ENCODE results near the gene C1QTNF5. TPM values are rescaled to one million over a fixed set of nuclear protein-coding genes. Genes with fewer than 3 reads are reported as not detected.
"Not testable (repeated sequence)": the region's sequence is repeated elsewhere in the genome, so short reads cannot be mapped to it uniquely, and the experiment has no call there.

Gene C1QTNF5
- polyA plus RNA-seq, 1 donor from 2014 or later, result not detected

GRCh38 chr11:119388103-119388502 lies 47.4 kb upstream of the C1QTNF5 start:
- Histone ChIP-seq H3K9me3 (ENCODE audit: low read length) (no peaks in the 10 kb centered on the region), H3F3A (ENCODE audit: insufficient read depth, low read length, poor library complexity, severe bottlenecking) (no peaks in the 10 kb centered on the region), H2AFZ (ENCODE audit: low read depth, low read length) (no peak overlapping the region), H3K4me3 (ENCODE audit: low read length) (no peak overlapping the region), H3K36me3 (ENCODE audit: insufficient read depth, low read length) (no peaks in the 10 kb centered on the region), H3K27ac (ENCODE audit: low read length) (no peak overlapping the region), H3K9ac (ENCODE audit: low read length) (no peak overlapping the region), H3K9me2 (ENCODE audit: insufficient read depth, low read length) (no peaks in the 10 kb centered on the region), H3K4me2 (ENCODE audit: low read length) (no peak overlapping the region), H4K20me1 (ENCODE audit: insufficient read depth) (no peaks in the 10 kb centered on the region), H3K27me3 (ENCODE audit: insufficient read depth, low read depth, low read length) (peaks cover 2% of the 10 kb centered on the region), H3K79me2 (replicated peaks; ENCODE audit: insufficient read depth, low read length) (no peaks in the 10 kb centered on the region)
- TF ChIP-seq TAF1 (IDR thresholded peaks at IDR 0.05; ENCODE audit: low read depth) (no peak), POLR2AphosphoS5 (IDR thresholded peaks at IDR 0.05) (no peak), EZH2 (IDR thresholded peaks at IDR 0.05; ENCODE audit: borderline replicate concordance, insufficient read depth, low read length, poor library complexity, severe bottlenecking) (no peak), SMC3 (conservative IDR thresholded peaks at IDR 0.05; ENCODE audit: poor library complexity) (no peak), REST (IDR thresholded peaks at IDR 0.05; ENCODE audit: borderline replicate concordance) (no peak), MXI1 (conservative IDR thresholded peaks at IDR 0.05; ENCODE audit: poor library complexity, severe bottlenecking) (no peak)

GRCh38 chr11:119384332-119384731 lies 43.6 kb upstream of the C1QTNF5 start:
- H2AFZ ChIP-seq (ENCODE audit: low read depth, low read length), result no peak overlapping the region
- H3K9ac ChIP-seq (ENCODE audit: low read length), result no peak overlapping the region
- peaks cover 13% of the 10 kb centered on the region for H3K27me3 ChIP-seq (ENCODE audit: insufficient read depth, low read depth, low read length)
- no peaks in the 10 kb centered on the region for H3K79me2 ChIP-seq (replicated peaks; ENCODE audit: insufficient read depth, low read length)
- H3K4me2 ChIP-seq (ENCODE audit: low read length), result no peak overlapping the region
- no peaks in the 10 kb centered on the region for H3F3A ChIP-seq (ENCODE audit: insufficient read depth, low read length, poor library complexity, severe bottlenecking)
- no peaks in the 10 kb centered on the region for H3K9me2 ChIP-seq (ENCODE audit: insufficient read depth, low read length)
- no peak overlapping the region for H3K4me3 ChIP-seq (ENCODE audit: low read length)
- H4K20me1 ChIP-seq (ENCODE audit: insufficient read depth), result no peaks in the 10 kb centered on the region
- H3K27ac ChIP-seq (ENCODE audit: low read length), result no peak overlapping the region
- no peaks in the 10 kb centered on the region for H3K9me3 ChIP-seq (ENCODE audit: low read length)
- no peak for TF ChIP-seq POLR2AphosphoS5 (IDR thresholded peaks at IDR 0.05)
- no peak for TF ChIP-seq EP300 (conservative IDR thresholded peaks at IDR 0.05; ENCODE audit: poor library complexity, severe bottlenecking)
- no peak for TF ChIP-seq SMC3 (conservative IDR thresholded peaks at IDR 0.05; ENCODE audit: poor library complexity)
- no peak for TF ChIP-seq EZH2 (IDR thresholded peaks at IDR 0.05; ENCODE audit: borderline replicate concordance, insufficient read depth, low read length, poor library complexity, severe bottlenecking)
- TF ChIP-seq CTCF (IDR thresholded peaks at IDR 0.05; ENCODE audit: poor library complexity, severe bottlenecking), result no peak
- TF ChIP-seq RAD21 (conservative IDR thresholded peaks at IDR 0.05), result no peak
- no peak for TF ChIP-seq MXI1 (conservative IDR thresholded peaks at IDR 0.05; ENCODE audit: poor library complexity, severe bottlenecking)
- no peak for TF ChIP-seq REST (IDR thresholded peaks at IDR 0.05; ENCODE audit: borderline replicate concordance)
- no peak for TF ChIP-seq TAF1 (IDR thresholded peaks at IDR 0.05; ENCODE audit: low read depth)
- H3K36me3 ChIP-seq (ENCODE audit: insufficient read depth, low read length), result no peaks in the 10 kb centered on the region

GRCh38 chr11:119382513-119382912 lies 41.8 kb upstream of the C1QTNF5 start:
- not testable (repeated sequence) for H2AFZ ChIP-seq (ENCODE audit: low read depth, low read length); H3K27ac ChIP-seq (ENCODE audit: low read length); H3K9me2 ChIP-seq (ENCODE audit: insufficient read depth, low read length); H3F3A ChIP-seq (ENCODE audit: insufficient read depth, low read length, poor library complexity, severe bottlenecking); H3K4me3 ChIP-seq (ENCODE audit: low read length); H3K4me2 ChIP-seq (ENCODE audit: low read length); H3K9me3 ChIP-seq (ENCODE audit: low read length); H4K20me1 ChIP-seq (ENCODE audit: insufficient read depth); H3K36me3 ChIP-seq (ENCODE audit: insufficient read depth, low read length); H3K79me2 ChIP-seq (replicated peaks; ENCODE audit: insufficient read depth, low read length); H3K9ac ChIP-seq (ENCODE audit: low read length)
- H3K27me3 ChIP-seq (ENCODE audit: insufficient read depth, low read depth, low read length), result peaks cover 13% of the 10 kb centered on the region
